IPS-NIHi7 (cell line): ENCODE results near the gene RBFOX2.
A peak's percentile ranks its signal among the peaks of the same experiment; 100 is the strongest.

Experiments
- DNase-seq: peaks from one replicate; pipeline ENCODE4 v3.0.0; 2012; ENCODE audit warnings: mixed read lengths; ENCODE audit errors: extremely low spot score

The RBFOX2 gene

GRCh38 chr22:35938226-35938625, 90.4 kb downstream of the RBFOX2 start:
- no peak for DNase-seq

DNA sequence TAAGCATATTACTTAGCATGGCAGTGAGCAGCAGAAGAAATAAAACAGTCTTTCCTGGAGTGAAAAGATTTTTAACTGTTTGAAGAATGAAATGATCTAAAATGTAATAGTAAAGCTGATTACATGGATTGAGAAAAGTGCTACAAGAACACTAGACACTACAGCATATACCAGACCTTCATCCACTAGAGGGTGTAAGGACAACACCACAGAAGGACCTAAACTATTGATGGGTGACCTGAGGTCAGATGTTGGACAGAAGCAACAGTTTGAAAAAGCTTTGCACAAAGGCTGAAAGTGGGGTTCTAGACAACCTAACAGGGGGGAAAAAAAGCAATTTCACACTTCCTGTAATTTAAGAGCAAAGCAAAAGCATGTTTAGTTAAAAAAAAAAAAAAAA, 97.7 kb downstream of the RBFOX2 start:
- peak; percentile 56 for DNase-seq

DNA sequence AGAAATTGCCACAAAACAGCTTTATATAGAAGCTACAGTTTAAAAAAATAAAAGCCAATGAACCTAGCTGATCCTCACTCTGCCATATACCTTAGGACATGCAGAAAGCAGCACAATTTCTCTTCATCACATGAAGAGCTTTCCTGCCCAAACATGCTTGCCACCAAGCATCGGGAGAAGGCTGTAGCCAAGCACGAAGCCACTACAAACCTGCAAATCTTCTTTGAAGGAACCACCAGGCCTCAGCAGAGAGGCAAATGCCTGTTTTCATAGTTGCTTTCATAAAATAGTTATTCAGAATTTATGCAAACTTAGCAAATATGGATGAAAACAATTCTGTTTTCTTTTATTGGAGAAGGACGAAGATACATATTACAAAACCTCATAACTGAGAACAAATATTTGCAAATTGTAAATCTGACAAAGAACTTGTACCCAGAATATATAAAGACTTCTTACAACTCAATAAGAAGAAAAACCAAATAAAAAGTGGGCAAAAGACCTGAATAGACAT, 100.3 kb downstream of the RBFOX2 start:
- DNase-seq, result no peak

DNA sequence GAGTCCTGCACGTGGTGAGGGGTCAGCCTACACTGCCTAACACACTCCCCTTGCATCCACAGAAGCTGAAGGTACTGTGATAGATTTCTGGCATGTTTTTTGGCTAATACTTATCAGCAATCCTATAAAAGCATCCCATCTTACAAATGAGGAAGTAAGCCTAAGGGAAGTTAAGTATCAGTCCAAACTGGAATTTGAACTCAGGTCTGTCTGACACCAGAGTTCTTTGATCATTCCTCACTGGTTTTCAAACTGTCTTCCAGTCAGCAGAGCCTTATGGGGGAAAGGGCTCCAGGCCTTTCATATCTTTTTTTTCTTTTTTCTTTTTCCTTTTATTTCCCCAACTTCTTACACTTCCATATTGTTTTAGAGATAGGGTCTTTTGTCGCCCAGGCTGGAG, 105.6 kb downstream of the RBFOX2 start:
- no peak for DNase-seq

DNA sequence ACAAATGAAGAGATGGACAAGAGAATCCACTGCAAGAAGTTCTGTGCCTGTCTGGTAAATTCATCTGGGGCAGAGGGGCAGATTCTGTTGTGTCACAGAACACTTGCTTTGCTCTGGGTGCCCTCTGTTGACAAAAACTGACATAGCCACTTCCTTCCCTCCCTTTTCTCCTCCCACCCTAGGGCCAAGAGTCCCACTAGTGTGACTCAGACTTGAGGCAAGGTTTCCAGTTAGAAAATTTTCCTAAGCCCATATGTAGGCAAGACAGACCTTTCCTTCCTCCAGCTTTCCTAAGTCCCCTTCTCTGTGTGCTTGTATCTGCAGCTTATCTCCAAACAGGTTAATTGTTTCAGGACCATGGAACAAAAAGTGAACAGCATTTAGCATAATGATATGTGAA, 106.8 kb downstream of the RBFOX2 start:
- DNase-seq, result peak; percentile 71

DNA sequence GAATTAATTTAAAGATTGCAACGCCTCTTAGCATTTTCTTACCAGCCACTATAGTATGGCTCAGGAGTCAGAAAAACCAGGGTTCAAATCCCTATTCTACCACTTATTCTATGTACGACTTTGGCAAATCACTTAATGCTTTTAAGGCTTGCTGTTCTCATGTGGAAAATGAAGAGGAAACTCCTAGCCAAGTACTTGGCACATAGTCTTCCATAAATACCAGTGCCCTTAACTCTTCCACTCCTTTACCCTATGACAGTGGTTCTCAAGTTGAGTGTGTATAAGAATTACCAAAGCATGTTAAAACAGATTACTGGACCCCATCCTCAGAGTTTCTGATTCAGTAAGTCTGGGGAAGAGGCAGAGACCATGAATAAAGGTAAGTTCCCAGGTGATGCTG, 107.6 kb downstream of the RBFOX2 start:
- no peak for DNase-seq

GRCh38 chr22:35919002-35919542, 109.6 kb downstream of the RBFOX2 start:
- no peak for DNase-seq

GRCh38 chr22:35918456-35918855, 110.2 kb downstream of the RBFOX2 start:
- no peak for DNase-seq

GRCh38 chr22:35917651-35918050, 111.0 kb downstream of the RBFOX2 start:
- no peak for DNase-seq

DNA sequence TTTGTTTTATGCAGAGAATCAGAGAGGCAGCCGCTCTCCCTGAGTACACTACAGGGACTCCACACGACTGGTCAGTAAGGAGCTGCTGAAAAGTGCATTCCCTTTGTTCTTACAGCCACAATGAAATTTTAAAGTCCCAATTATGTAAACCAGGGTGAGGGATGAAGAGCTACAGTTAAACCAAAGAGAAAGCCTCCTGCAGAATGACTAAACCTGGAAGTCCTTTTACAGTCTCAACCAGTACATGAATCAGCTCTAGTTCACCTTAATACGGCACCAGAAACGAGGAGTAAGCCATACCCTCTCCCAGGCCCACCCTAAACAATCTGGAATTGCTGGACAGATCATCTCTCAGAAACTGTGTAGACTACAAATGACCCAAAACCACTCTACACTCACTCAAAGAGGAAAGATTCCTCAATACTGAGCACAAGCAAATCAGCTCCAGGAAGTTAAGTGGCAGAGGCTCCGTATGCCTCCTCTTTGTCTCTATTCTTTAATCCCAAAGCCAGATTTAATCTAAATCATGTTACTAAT, 113.1 kb downstream of the RBFOX2 start:
- no peak for DNase-seq

- DNase-seq, result peak; percentile 84
Measured at GRCh38 chr22:35914665-35915476, 113.8 kb downstream of the RBFOX2 start.

DNA sequence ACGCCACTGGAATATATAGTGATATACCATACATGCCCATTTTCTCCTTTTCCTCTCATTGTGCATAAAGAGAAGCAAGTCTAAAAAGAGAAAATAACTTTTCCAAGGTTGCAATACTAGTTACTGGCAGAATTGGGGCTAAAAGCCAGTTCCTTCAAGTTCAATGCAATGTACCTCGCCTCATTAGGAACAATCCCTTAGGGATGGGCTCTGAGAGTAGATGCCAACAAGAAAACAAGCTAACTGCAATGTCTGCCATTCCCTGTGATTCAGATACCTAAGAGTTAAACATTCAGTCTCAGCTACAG, 114.3 kb downstream of the RBFOX2 start:
- DNase-seq, result no peak

GRCh38 chr22:35913925-35914324, 114.7 kb downstream of the RBFOX2 start:
- no peak for DNase-seq

DNA sequence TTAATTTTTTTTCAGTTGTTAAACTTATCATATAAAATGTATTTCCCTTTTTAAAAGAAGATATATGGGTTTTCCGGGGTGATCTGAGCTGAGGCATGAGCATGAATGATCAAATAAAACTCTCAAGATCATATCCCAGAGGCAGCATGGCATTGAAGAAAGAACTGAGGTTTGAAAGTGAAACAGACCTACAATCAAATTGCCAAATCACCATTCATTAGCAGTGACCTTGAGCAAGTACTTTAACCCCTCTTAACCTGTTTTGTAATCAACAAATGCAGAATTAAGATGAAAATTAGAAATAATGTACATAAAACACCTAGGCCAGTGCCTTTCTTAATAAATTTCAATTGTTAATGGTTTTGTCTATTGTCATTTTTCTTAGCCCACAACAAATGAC, 116.0 kb downstream of the RBFOX2 start:
- DNase-seq, result no peak

DNA sequence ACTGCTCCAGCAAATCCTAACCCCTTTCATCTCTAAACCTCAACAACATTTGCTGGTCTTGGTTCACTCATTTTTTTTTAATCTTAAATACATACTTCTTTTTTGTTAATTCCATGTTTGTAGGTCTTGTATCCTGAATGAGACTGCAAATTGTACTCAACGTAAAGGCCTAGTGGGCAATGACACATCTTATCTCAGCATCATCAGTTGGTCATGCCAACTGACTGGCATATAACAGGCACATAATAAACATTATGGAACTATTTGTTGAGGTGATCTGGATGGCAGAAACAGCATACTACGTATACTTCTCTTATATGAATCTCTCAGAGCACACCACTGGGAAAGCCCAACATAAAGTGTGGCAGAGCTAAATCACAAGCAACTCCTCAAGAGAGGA, 116.7 kb downstream of the RBFOX2 start:
- DNase-seq, result no peak

GRCh38 chr22:35910926-35911325, 117.7 kb downstream of the RBFOX2 start:
- DNase-seq, result no peak

DNA sequence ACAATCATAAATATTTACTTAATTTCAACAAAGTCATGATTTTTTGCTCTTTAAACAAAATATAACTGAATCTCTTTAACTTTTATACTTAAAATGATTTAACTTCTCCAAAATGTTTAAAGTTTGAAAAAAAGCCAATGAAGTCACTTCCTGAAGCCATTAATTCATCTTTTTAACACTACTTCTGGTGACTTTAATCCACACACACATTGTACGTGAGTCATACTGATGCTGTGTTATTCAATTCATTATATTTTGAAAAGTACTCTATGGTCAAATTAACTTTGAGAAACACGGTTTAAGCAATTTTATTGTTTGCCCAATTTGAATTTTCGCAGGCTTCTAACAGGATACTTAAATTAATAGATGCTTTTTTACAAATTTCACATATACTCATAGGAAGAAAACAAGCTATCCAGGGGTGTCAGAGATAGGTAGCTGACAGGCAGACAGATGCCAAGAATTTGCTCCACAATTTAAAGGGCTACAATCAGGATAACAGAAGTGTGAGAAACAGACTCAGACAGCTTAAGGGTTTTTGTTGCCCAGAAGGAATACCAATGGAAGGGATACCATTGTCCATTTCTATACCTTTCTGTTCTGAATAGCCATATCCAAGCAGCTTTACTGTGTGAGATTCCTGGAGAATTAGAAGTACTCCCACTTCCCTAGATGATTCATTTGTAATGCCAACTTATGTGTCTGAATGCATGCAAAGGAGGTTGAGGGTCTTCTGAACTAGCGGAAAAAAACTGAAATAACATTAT, 118.4 kb downstream of the RBFOX2 start:
- no peak for DNase-seq

GRCh38 chr22:35905894-35906293, 122.7 kb downstream of the RBFOX2 start:
- no peak for DNase-seq

DNA sequence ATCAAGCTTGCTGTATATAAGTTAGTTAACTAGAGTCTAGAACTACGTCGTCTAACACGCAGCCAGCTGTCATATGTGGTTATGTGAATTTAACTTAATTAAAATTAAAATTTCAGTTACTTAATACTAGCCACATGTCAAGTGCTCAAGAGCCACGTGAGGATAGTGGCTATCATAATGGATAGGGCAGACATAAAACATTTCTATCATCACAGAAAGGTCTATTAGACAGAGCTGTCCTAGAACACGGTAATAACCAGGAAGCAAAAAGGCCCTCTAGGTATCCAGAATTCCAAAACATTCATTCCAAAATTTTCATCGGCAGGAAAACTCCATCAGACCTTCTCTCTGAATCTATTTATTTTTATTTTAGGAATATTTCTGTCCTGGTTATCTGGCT, 123.9 kb downstream of the RBFOX2 start:
- no peak for DNase-seq

DNA sequence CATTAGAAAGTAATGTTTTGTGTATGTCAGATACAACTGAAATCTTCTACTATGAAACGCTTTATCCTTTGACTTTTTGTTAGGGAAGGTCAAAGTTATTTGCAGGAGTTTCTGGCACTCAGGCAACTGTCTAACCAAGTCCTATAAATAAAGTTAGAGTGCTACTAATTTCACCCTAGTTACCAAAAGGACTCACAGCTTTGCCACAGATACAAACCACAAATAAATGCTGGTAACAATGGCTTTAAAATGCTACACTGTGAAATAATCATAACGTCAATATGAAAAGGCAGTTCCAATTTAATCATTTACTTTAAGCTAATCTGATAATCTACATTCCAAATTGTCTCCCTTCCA, 124.3 kb downstream of the RBFOX2 start:
- no peak for DNase-seq

DNA sequence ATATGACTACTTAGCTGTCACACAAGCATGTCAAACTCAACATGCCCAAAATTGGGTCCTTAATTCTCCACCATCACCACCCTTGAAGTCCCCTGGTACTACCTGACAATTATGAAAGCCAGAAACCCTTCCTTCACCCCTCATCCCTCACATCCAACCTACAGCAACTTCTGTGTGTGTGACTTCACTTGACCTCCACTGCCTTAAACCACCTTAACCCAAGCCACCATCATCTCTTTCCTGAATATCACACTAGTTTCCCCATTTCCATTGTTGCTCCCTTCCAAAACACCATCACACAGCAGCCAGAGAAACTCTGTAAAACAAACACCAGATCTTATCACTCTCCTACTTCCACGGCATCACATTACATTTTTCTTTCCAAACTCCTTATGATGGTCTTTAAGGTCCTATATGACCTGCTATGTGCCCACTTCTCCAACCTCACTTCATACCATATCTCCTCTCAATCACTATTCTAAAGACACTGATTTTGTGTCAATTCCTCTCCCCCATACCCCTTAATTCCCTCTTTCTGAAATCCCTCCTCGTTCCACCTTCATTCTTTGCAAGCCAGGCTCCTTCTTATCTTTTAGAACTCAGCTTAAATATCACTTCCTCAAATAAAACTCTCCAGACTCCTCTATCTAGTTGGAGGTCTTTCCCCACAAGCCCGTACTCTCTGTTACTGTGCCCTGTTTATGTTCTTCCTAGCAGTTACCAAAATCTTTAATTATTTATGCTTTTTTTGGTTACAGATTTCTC, 124.9 kb downstream of the RBFOX2 start:
- DNase-seq, result no peak
